Measurements from ENCODE around the gene ERN1. TPM values are rescaled to one million over a fixed set of nuclear protein-coding genes. Genes with fewer than 3 reads are reported as not detected.

Gene ERN1
- total RNA-seq, 2 experiments from 2014 or later, result 21.9 to 22.0 TPM

GRCh38 chr17:64115822-64116534 is 14.0 kb downstream of the ERN1 start:
- peaks cover 54% of the 10 kb centered on the region for H3K4me1 Mint-ChIP-seq (ENCODE audit: low read depth)
- H3K27me3 Mint-ChIP-seq (ENCODE audit: low read depth), result no peaks in the 10 kb centered on the region
- CTCF ChIA-PET, result interaction anchor here (0.6 to 3.8 kb wide), 7 partner anchors 14 to 206 kb away, joined by 3 to 12 read pairs (median 3); no protein-coding TSS in a partner anchor
- DNase-seq, result peak; percentile 32
- intact Hi-C loops (cut with micrococcal nuclease), result no loop called here
- no peaks in the 10 kb centered on the region for H3K9me3 Mint-ChIP-seq
- H3K4me3 Mint-ChIP-seq, result peak overlapping the region; percentile 38
- H3K36me3 Mint-ChIP-seq (ENCODE audit: low read depth), result peaks cover 2% of the 10 kb centered on the region
- H3K27ac Mint-ChIP-seq, result peak overlapping the region; percentile 75

GRCh38 chr17:64115043-64115698 is 14.8 kb downstream of the ERN1 start:
- intact Hi-C loops (cut with micrococcal nuclease), result no loop called here
- CTCF ChIA-PET, result interaction anchor here (0.6 to 3.8 kb wide), 7 partner anchors 16 to 457 kb away, joined by 3 to 12 read pairs (median 3); no protein-coding TSS in a partner anchor
- DNase-seq, result no peak
- Mint-ChIP-seq H3K9me3 (no peaks in the 10 kb centered on the region), H3K27me3 (ENCODE audit: low read depth) (no peaks in the 10 kb centered on the region), H3K4me1 (ENCODE audit: low read depth) (peaks cover 49% of the 10 kb centered on the region), H3K4me3 (no peak overlapping the region), H3K27ac (no peak overlapping the region), H3K36me3 (ENCODE audit: low read depth) (peaks cover 2% of the 10 kb centered on the region)

- no peak overlapping the region for H3K27ac Mint-ChIP-seq
- intact Hi-C loops (cut with micrococcal nuclease), result no loop called here
- CTCF ChIA-PET, result interaction anchor here (0.8 to 3.8 kb wide), 3 partner anchors 20 to 88 kb away, joined by 3 to 12 read pairs (median 5); no protein-coding TSS in a partner anchor
- H3K36me3 Mint-ChIP-seq (ENCODE audit: low read depth), result peaks cover 2% of the 10 kb centered on the region
- H3K9me3 Mint-ChIP-seq, result no peaks in the 10 kb centered on the region
- no peak for DNase-seq
- no peak overlapping the region for H3K4me3 Mint-ChIP-seq
- H3K4me1 Mint-ChIP-seq (ENCODE audit: low read depth), result peaks cover 43% of the 10 kb centered on the region
- H3K27me3 Mint-ChIP-seq (ENCODE audit: low read depth), result no peaks in the 10 kb centered on the region
Measured at GRCh38 chr17:64113006-64113405, 16.9 kb downstream of the ERN1 start.

GRCh38 chr17:64111831-64112230 is 18.1 kb downstream of the ERN1 start:
- CTCF ChIA-PET, result no interaction called here
- Mint-ChIP-seq H3K27ac (no peak overlapping the region), H3K4me1 (ENCODE audit: low read depth) (peaks cover 44% of the 10 kb centered on the region), H3K9me3 (no peaks in the 10 kb centered on the region), H3K36me3 (ENCODE audit: low read depth) (no peaks in the 10 kb centered on the region), H3K4me3 (no peak overlapping the region), H3K27me3 (ENCODE audit: low read depth) (no peaks in the 10 kb centered on the region)
- no peak for DNase-seq
- intact Hi-C loops (cut with micrococcal nuclease), result no loop called here

- H3K4me3 Mint-ChIP-seq, result no peak overlapping the region
- peaks cover 47% of the 10 kb centered on the region for H3K4me1 Mint-ChIP-seq (ENCODE audit: low read depth)
- peak overlapping the region; percentile 32 for H3K27ac Mint-ChIP-seq
Measured at GRCh38 chr17:64110379-64111152, 19.4 kb downstream of the ERN1 start.

GRCh38 chr17:64109400-64109799 is 20.5 kb downstream of the ERN1 start:
- CTCF ChIA-PET, result interaction anchor here (0.6 to 1.4 kb wide), 2 partner anchors 9 to 25 kb away, joined by 3 to 7 read pairs; no protein-coding TSS in a partner anchor
- Mint-ChIP-seq H3K4me1 (ENCODE audit: low read depth) (peaks cover 43% of the 10 kb centered on the region), H3K36me3 (ENCODE audit: low read depth) (no peaks in the 10 kb centered on the region), H3K27ac (no peak overlapping the region), H3K27me3 (ENCODE audit: low read depth) (no peaks in the 10 kb centered on the region), H3K9me3 (no peaks in the 10 kb centered on the region), H3K4me3 (no peak overlapping the region)
- intact Hi-C loops (cut with micrococcal nuclease), result no loop called here
- DNase-seq, result no peak

More at GRCh38 chr17:64110379-64111152, 19.4 kb downstream of the ERN1 start:
- no peaks in the 10 kb centered on the region for H3K27me3 Mint-ChIP-seq (ENCODE audit: low read depth)
- no peak for DNase-seq
- CTCF ChIA-PET, result interaction anchor here (0.5 to 1.4 kb wide), 3 partner anchors 8 to 223 kb away, joined by 3 to 7 read pairs (median 3); no protein-coding TSS in a partner anchor
- no peaks in the 10 kb centered on the region for H3K9me3 Mint-ChIP-seq
- intact Hi-C loops (cut with micrococcal nuclease), result no loop called here
- no peaks in the 10 kb centered on the region for H3K36me3 Mint-ChIP-seq (ENCODE audit: low read depth)

- H3K36me3 Mint-ChIP-seq (ENCODE audit: low read depth), result no peaks in the 10 kb centered on the region
- CTCF ChIA-PET, result interaction anchor here (0.6 to 1.1 kb wide), 2 partner anchors 14 to 162 kb away, joined by 3 read pairs; no protein-coding TSS in a partner anchor
Measured at GRCh38 chr17:64107500-64108236, 22.3 kb downstream of the ERN1 start.

GRCh38 chr17:64106918-64107317 is 23.0 kb downstream of the ERN1 start:
- CTCF ChIA-PET, result interaction anchor here (0.5 kb wide), 1 partner anchor 77 kb away, joined by 3 read pairs; no protein-coding TSS in a partner anchor
- intact Hi-C loops (cut with micrococcal nuclease), result no loop called here

More at GRCh38 chr17:64107500-64108236, 22.3 kb downstream of the ERN1 start:
- Mint-ChIP-seq H3K4me3 (no peak overlapping the region), H3K9me3 (no peaks in the 10 kb centered on the region), H3K27me3 (ENCODE audit: low read depth) (no peaks in the 10 kb centered on the region), H3K27ac (peak overlapping the region; percentile 73), H3K4me1 (ENCODE audit: low read depth) (peaks cover 51% of the 10 kb centered on the region)
- DNase-seq, result no peak
- intact Hi-C loops (cut with micrococcal nuclease), result no loop called here

GRCh38 chr17:64103391-64104364 is 26.3 kb downstream of the ERN1 start:
- Mint-ChIP-seq H3K4me1 (ENCODE audit: low read depth) (peaks cover 57% of the 10 kb centered on the region), H3K9me3 (no peaks in the 10 kb centered on the region), H3K27me3 (ENCODE audit: low read depth) (no peaks in the 10 kb centered on the region), H3K36me3 (ENCODE audit: low read depth) (peaks cover 3% of the 10 kb centered on the region), H3K4me3 (no peak overlapping the region), H3K27ac (no peak overlapping the region)
- CTCF ChIA-PET, result interaction anchor here (0.6 to 1.6 kb wide), 7 partner anchors 12 to 186 kb away, joined by 3 to 5 read pairs (median 4); no protein-coding TSS in a partner anchor
- no peak for DNase-seq
- intact Hi-C loops (cut with micrococcal nuclease), result no loop called here

More at GRCh38 chr17:64106918-64107317, 23.0 kb downstream of the ERN1 start:
- no peak overlapping the region for H3K4me3 Mint-ChIP-seq
- no peak for DNase-seq
- H3K27ac Mint-ChIP-seq, result peak overlapping the region; percentile 74
- no peaks in the 10 kb centered on the region for H3K27me3 Mint-ChIP-seq (ENCODE audit: low read depth)
- no peaks in the 10 kb centered on the region for H3K9me3 Mint-ChIP-seq
- peaks cover 54% of the 10 kb centered on the region for H3K4me1 Mint-ChIP-seq (ENCODE audit: low read depth)
- H3K36me3 Mint-ChIP-seq (ENCODE audit: low read depth), result peaks cover 3% of the 10 kb centered on the region

- H3K36me3 Mint-ChIP-seq (ENCODE audit: low read depth), result peaks cover 3% of the 10 kb centered on the region
- CTCF ChIA-PET, result interaction anchor here (0.7 to 1.6 kb wide), 4 partner anchors 11 to 185 kb away, joined by 3 to 5 read pairs (median 4); no protein-coding TSS in a partner anchor
- H3K4me1 Mint-ChIP-seq (ENCODE audit: low read depth), result peaks cover 54% of the 10 kb centered on the region
- H3K4me3 Mint-ChIP-seq, result no peak overlapping the region
- H3K27ac Mint-ChIP-seq, result no peak overlapping the region
- no peaks in the 10 kb centered on the region for H3K27me3 Mint-ChIP-seq (ENCODE audit: low read depth)
- intact Hi-C loops (cut with micrococcal nuclease), result no loop called here
- DNase-seq, result no peak
- no peaks in the 10 kb centered on the region for H3K9me3 Mint-ChIP-seq
Measured at GRCh38 chr17:64102627-64103390, 27.1 kb downstream of the ERN1 start.
